ENCODE measurements around the gene MPDZ.

Gene MPDZ

DNA sequence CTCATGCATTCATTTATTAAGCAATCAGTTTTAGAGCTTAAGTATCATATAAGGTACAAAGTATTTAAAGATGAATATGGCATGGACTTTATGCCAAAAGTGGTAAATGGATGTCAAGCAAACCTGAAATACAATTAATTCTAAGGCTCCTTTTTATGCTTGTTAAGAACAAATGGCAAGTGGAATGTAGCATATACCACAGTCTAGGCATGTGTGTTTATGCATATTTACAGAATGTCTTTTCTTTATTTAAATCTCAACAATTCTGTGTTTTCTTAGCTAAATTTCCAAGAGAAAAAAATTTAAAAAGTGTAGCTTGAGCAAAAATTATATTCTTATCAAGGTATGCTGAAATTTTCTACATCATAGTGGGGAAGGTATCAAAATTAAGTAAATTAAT lies 39.8 kb downstream of the MPDZ start:
- peaks cover 0 to 7% of the 10 kb centered on the region in 2 experiments for H3K36me3 ChIP-seq (ENCODE audit: control insufficient read depth in 2 of 2, insufficient read depth in 1 of 2, low read length in 2 of 2)
- POLR2A ChIA-PET: no interaction called here
- CTCF ChIA-PET: no interaction called here
- no peaks in the 10 kb centered on the region for H3K9me3 ChIP-seq (ENCODE audit: control insufficient read depth, insufficient read depth, low read depth, low read length)
- H3K27ac ChIP-seq (ENCODE audit: extremely low read depth, low read depth, low read length): no peak overlapping the region
- TF ChIP-seq PRDM10 (tag by site-specific recombination; IDR thresholded peaks at IDR 0.05): no peak
- no peak for TF ChIP-seq ZNF549 (tag by site-specific recombination; IDR thresholded peaks at IDR 0.05)
- no peak for TF ChIP-seq SALL2 (tag by site-specific recombination; IDR thresholded peaks at IDR 0.05; ENCODE audit: borderline replicate concordance)
- TF ChIP-seq ZBTB20 (tag by site-specific recombination; IDR thresholded peaks at IDR 0.05): no peak
- TF ChIP-seq ZNF169 (tag by site-specific recombination; IDR thresholded peaks at IDR 0.05): no peak
- TF ChIP-seq, protein P1, sequence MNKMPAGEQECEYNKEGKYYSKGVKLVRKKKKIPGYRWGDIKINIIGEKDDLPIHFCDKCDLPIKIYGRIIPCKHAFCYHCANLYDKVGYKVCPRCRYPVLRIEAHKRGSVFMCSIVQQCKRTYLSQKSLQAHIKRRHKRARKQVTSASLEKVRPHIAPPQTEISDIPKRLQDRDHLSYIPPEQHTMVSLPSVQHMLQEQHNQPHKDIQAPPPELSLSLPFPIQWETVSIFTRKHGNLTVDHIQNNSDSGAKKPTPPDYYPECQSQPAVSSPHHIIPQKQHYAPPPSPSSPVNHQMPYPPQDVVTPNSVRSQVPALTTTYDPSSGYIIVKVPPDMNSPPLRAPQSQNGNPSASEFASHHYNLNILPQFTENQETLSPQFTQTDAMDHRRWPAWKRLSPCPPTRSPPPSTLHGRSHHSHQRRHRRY (tag by site-specific recombination; IDR thresholded peaks at IDR 0.05): no peak
- no peak for TF ChIP-seq BCL11A (tag by site-specific recombination; IDR thresholded peaks at IDR 0.05; ENCODE audit: low read depth)
- TF ChIP-seq ZNF530 (tag by site-specific recombination; IDR thresholded peaks at IDR 0.05; ENCODE audit: low read depth): no peak
- TF ChIP-seq ATF2 (tag by site-specific recombination; IDR thresholded peaks at IDR 0.05; ENCODE audit: low read depth): no peak
- no peak for TF ChIP-seq ZNF777 (tag by site-specific recombination; IDR thresholded peaks at IDR 0.05; ENCODE audit: borderline replicate concordance)
- TF ChIP-seq, protein P2, sequence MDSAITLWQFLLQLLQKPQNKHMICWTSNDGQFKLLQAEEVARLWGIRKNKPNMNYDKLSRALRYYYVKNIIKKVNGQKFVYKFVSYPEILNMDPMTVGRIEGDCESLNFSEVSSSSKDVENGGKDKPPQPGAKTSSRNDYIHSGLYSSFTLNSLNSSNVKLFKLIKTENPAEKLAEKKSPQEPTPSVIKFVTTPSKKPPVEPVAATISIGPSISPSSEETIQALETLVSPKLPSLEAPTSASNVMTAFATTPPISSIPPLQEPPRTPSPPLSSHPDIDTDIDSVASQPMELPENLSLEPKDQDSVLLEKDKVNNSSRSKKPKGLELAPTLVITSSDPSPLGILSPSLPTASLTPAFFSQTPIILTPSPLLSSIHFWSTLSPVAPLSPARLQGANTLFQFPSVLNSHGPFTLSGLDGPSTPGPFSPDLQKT (IDR thresholded peaks at IDR 0.05; ENCODE audit: borderline replicate concordance, low read depth, low read length): no peak
- no peak for TF ChIP-seq ZNF544 (tag by site-specific recombination; IDR thresholded peaks at IDR 0.05)
- TF ChIP-seq ZNF664 (tag by site-specific recombination; IDR thresholded peaks at IDR 0.05): no peak
- TF ChIP-seq ZNF37A (tag by site-specific recombination; IDR thresholded peaks at IDR 0.05): no peak
- no peak for TF ChIP-seq ZNF423 (tag by site-specific recombination; IDR thresholded peaks at IDR 0.05)
- TF ChIP-seq, protein P3, sequence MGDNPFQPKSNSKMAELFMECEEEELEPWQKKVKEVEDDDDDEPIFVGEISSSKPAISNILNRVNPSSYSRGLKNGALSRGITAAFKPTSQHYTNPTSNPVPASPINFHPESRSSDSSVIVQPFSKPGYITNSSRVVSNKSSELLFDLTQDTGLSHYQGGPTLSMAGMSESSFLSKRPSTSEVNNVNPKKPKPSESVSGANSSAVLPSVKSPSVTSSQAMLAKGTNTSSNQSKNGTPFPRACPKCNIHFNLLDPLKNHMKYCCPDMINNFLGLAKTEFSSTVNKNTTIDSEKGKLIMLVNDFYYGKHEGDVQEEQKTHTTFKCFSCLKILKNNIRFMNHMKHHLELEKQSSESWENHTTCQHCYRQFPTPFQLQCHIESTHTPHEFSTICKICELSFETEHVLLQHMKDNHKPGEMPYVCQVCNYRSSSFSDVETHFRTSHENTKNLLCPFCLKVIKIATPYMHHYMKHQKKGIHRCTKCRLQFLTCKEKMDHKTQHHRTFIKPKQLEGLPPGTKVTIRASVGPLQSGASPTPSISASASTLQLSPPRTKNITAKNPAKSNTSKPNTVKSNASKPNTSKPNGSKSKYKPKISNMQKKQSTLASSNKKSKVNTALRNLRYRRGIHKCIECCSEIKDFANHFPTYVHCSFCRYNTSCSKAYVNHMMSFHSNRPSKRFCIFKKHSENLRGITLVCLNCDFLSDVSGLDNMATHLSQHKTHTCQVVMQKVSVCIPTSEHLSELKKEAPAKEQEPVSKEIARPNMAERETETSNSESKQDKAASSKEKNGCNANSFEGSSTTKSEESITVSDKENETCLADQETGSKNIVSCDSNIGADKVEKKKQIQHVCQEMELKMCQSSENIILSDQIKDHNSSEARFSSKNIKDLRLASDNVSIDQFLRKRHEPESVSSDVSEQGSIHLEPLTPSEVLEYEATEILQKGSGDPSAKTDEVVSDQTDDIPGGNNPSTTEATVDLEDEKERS (tag by site-specific recombination; IDR thresholded peaks at IDR 0.05): no peak
- TF ChIP-seq ZFP3 (tag by site-specific recombination; IDR thresholded peaks at IDR 0.05; ENCODE audit: low read depth): no peak
- no peak for TF ChIP-seq ZNF248 (tag by site-specific recombination; IDR thresholded peaks at IDR 0.05)
- no peak for TF ChIP-seq ZBTB7A (tag by site-specific recombination; IDR thresholded peaks at IDR 0.05; ENCODE audit: low read depth)
- no peak for TF ChIP-seq ZNF155 (tag by site-specific recombination; IDR thresholded peaks at IDR 0.05)
- H3K4me1 ChIP-seq (ENCODE audit: control insufficient read depth, insufficient read depth, low read length): no peaks in the 10 kb centered on the region
- H3K4me3 ChIP-seq (ENCODE audit: low read depth, low read length): no peak overlapping the region
